HCT116 (cell line): ENCODE results near the gene HS6ST3. TPM values are rescaled to one million over a fixed set of nuclear protein-coding genes. Genes with fewer than 3 reads are reported as not detected.

Source experiments
- ATAC-seq: fragments of 200-7000 bp; cut with Tn5 transposase; 2 replicates; pipeline ENCODE4 v1.9.1; 2020; ENCODE audit warnings: mild to moderate bottlenecking, moderate library complexity
- BruUV-seq: library from RNA; stranded (reverse); fragments of 400-500 nt; replicated peaks from 2 replicates; lab custom pipeline; 2021; lab: Mats Ljungman, UMichigan
- CTCF ChIA-PET: fragments of 300-600 bp; sonication (Branson Sonifier 250); formaldehyde crosslinking; loops from one replicate; lab custom pipeline; 2021; ENCODE audit warnings: antibody characterized with exemption; lab: Charles Lee
- POLR2A ChIA-PET: fragments of 300-600, 350-600 bp; sonication (Branson Sonifier 250); formaldehyde crosslinking; loops from one replicate; lab custom pipeline; 2021; ENCODE audit warnings: antibody characterized with exemption; lab: Charles Lee
- RAD21 ChIA-PET, 2 experiments: fragments of 300-600 bp; sonication (Branson Sonifier 250); formaldehyde crosslinking; loops; one replicate each; lab custom pipeline; 2023; ENCODE audit warnings: low total read pairs in 2 of 2; ENCODE audit not compliant: uncharacterized antibody in 2 of 2, unreplicated experiment in 2 of 2, low non-redundant PET in 1 of 2; lab: Charles Lee
- DNase-seq: peaks from one replicate; pipeline ENCODE4 v3.0.0-alpha.2; 2010; ENCODE audit warnings: low read depth, low spot score
- H2AFZ ChIP-seq: fragments of 200-600 bp; shearing (Covaris generic), sonication (generic); 2 replicates; pipeline ENCODE4 v1.6.1; 2017; ENCODE audit warnings: low read depth, mixed run types, mixed read lengths, antibody characterized with exemption, low read length; ENCODE audit not compliant: poor library complexity, severe bottlenecking
- H3K27ac ChIP-seq: 2 replicates; pipeline ENCODE4 v1.5.1; 2012; ENCODE audit warnings: low read depth, low read length
- H3K27me3 ChIP-seq: fragments of 200-600 bp; sonication (generic); 2 replicates; pipeline ENCODE4 v1.6.1; 2016; ENCODE audit warnings: mixed run types, low read length, mixed read lengths; ENCODE audit not compliant: insufficient read depth
- H3K36me3 ChIP-seq, 2 experiments: fragments of 200-500 bp in 1 of 2; fragments of 200-600 bp in 1 of 2; sonication (Bioruptor generic) in 1 of 2; sonication (generic) in 1 of 2; 2 replicates each; pipeline versions ENCODE4 v1.5.1 to v1.6.1; 2014 to 2016; ENCODE audit warnings: low read length in 2 of 2, inconsistent platforms in 1 of 2, mixed read lengths in 1 of 2, mixed run types in 1 of 2; ENCODE audit not compliant: insufficient read depth in 2 of 2, control insufficient read depth in 1 of 2
- H3K4me1 ChIP-seq, 2 experiments: fragments of 200-600 bp in 1 of 2; sonication (generic) in 1 of 2; 2 replicates each; pipeline versions ENCODE4 v1.5.1 to v1.6.1; 2012 to 2017; ENCODE audit warnings: low read length in 2 of 2, inconsistent platforms in 1 of 2, mild to moderate bottlenecking in 1 of 2, mixed read lengths in 1 of 2, mixed run types in 1 of 2, moderate library complexity in 1 of 2; ENCODE audit not compliant: insufficient read depth in 2 of 2, control insufficient read depth in 1 of 2
- H3K4me2 ChIP-seq: fragments of 200-600 bp; sonication (generic); 2 replicates; pipeline ENCODE4 v1.6.1; 2017; ENCODE audit warnings: mixed run types, low read length, mixed read lengths
- H3K4me3 ChIP-seq, 2 experiments: fragments of 200-600 bp in 1 of 2; sonication (generic) in 1 of 2; replicated peaks in 1 of 2; 2 replicates each; pipeline ENCODE4 v1.5.1; 2011 to 2016; ENCODE audit warnings: low read length in 2 of 2, control low read depth in 1 of 2, low read depth in 1 of 2, mild to moderate bottlenecking in 1 of 2, mixed read lengths in 1 of 2, mixed run types in 1 of 2
- H3K79me2 ChIP-seq: fragments of 200-600 bp; sonication (generic); 2 replicates; pipeline ENCODE4 v1.6.1; 2017; ENCODE audit warnings: mild to moderate bottlenecking, mixed run types, low read length, moderate library complexity, mixed read lengths; ENCODE audit not compliant: insufficient read depth
- H3K9ac ChIP-seq: fragments of 200-600 bp; sonication (generic); 2 replicates; pipeline ENCODE4 v1.6.1; 2016; ENCODE audit warnings: low read length, mixed read lengths
- H3K9me2 ChIP-seq: fragments of 200-600 bp; sonication (generic), shearing (Covaris generic); 2 replicates; pipeline ENCODE4 v1.6.1; 2017; ENCODE audit warnings: mixed run types, mild to moderate bottlenecking, moderate library complexity; ENCODE audit not compliant: insufficient read depth
- H3K9me3 ChIP-seq, 2 experiments: fragments of 200-500 bp in 1 of 2; fragments of 200-600 bp in 1 of 2; sonication (Bioruptor generic) in 1 of 2; sonication (generic) in 1 of 2; 2 replicates each; pipeline ENCODE4 v1.6.1; 2014 to 2017; ENCODE audit warnings: low read length in 2 of 2, mixed read lengths in 2 of 2, inconsistent platforms in 1 of 2, low read depth in 1 of 2, mild to moderate bottlenecking in 1 of 2, mixed run types in 1 of 2, moderate library complexity in 1 of 2; ENCODE audit not compliant: control insufficient read depth in 1 of 2, insufficient read depth in 1 of 2
- H4K20me1 ChIP-seq: fragments of 200-600 bp; sonication (generic), shearing (Covaris generic); 2 replicates; pipeline ENCODE4 v1.6.1; 2017; ENCODE audit warnings: mixed run types, mild to moderate bottlenecking, moderate library complexity; ENCODE audit not compliant: insufficient read depth
- CBX3 ChIP-seq: IDR thresholded peaks from 2 replicates; pipeline ENCODE4 v1.6.1; 2012; ENCODE audit warnings: low read depth
- CEBPB ChIP-seq: IDR thresholded peaks from 2 replicates; pipeline ENCODE4 v1.6.1; 2012; ENCODE audit warnings: low read depth
- EGR1 ChIP-seq: IDR thresholded peaks from 2 replicates; pipeline ENCODE4 v1.6.1; 2012; ENCODE audit warnings: low read depth
- EZH2phosphoT487 ChIP-seq: fragments of 200-600 bp; IDR thresholded peaks from 2 replicates; pipeline ENCODE4 v1.6.1; 2018; ENCODE audit warnings: antibody characterized with exemption, borderline replicate concordance
- FOSL1 ChIP-seq: IDR thresholded peaks from 2 replicates; pipeline ENCODE4 v1.6.1; 2012; ENCODE audit warnings: low read depth
- POLR2AphosphoS5 ChIP-seq: IDR thresholded peaks from 2 replicates; pipeline ENCODE4 v1.6.1; 2011; ENCODE audit warnings: mild to moderate bottlenecking, low read depth, low read length, moderate library complexity
- RAD21 ChIP-seq: IDR thresholded peaks from 2 replicates; pipeline ENCODE4 v1.6.1; 2012; ENCODE audit warnings: low read depth, mild to moderate bottlenecking
- SRF ChIP-seq: IDR thresholded peaks from 2 replicates; pipeline ENCODE4 v1.6.1; 2012; ENCODE audit warnings: low read depth
- YY1 ChIP-seq: IDR thresholded peaks from 2 replicates; pipeline ENCODE4 v1.6.1; 2011; ENCODE audit warnings: low read length, low read depth, moderate library complexity, mild to moderate bottlenecking; ENCODE audit not compliant: insufficient replicate concordance; ENCODE audit errors: extremely low read depth
- ZNF274 ChIP-seq: fragments of 200-500 bp; sonication (Bioruptor generic); IDR thresholded peaks from 2 replicates; pipeline ENCODE4 v1.6.1; 2014; ENCODE audit warnings: mild to moderate bottlenecking, low read depth, low read length, inconsistent platforms
- intact Hi-C: fragments of 100-400 bp; cut with micrococcal nuclease; formaldehyde crosslinking; loops from 2 replicates; pipeline ENCODE4 v1.10.0; 2022
- total RNA-seq: library from RNA; stranded (reverse); gene quantifications from one replicate; pipeline ENCODE4 v1.2.1, GENCODE V29; 2021; ENCODE audit not compliant: unreplicated experiment
- TF ChIP-seq, protein P1 (sequence below): IDR thresholded peaks from 2 replicates; pipeline ENCODE4 v1.6.1; 2012
- TF ChIP-seq, protein P2 (sequence below), 3 experiments: fragments of 200-600 bp in 1 of 3; sonication (generic) in 1 of 3; IDR thresholded peaks in 2 of 3; conservative IDR thresholded peaks in 1 of 3; 2 replicates each; pipeline ENCODE4 v1.5.1; 2012 to 2017; ENCODE audit warnings: low read depth in 2 of 3, low read length in 2 of 3, antibody characterized with exemption in 1 of 3, borderline replicate concordance in 1 of 3, control low read depth in 1 of 3, mild to moderate bottlenecking in 1 of 3, mixed read lengths in 1 of 3, mixed run types in 1 of 3, moderate library complexity in 1 of 3; ENCODE audit not compliant: insufficient read depth in 1 of 3
- TF ChIP-seq, protein P3 (sequence below): IDR thresholded peaks from 2 replicates; pipeline ENCODE4 v1.6.1; 2011; ENCODE audit warnings: mild to moderate bottlenecking, low read length, moderate library complexity; ENCODE audit not compliant: insufficient replicate concordance; ENCODE audit errors: extremely low read depth
- TF ChIP-seq, protein P4 (sequence below): IDR thresholded peaks from 2 replicates; pipeline ENCODE4 v1.6.1; 2012; ENCODE audit warnings: low read depth

The HS6ST3 gene
- total RNA-seq, 1 experiment from 2014 or later = 0.10 TPM

DNA sequence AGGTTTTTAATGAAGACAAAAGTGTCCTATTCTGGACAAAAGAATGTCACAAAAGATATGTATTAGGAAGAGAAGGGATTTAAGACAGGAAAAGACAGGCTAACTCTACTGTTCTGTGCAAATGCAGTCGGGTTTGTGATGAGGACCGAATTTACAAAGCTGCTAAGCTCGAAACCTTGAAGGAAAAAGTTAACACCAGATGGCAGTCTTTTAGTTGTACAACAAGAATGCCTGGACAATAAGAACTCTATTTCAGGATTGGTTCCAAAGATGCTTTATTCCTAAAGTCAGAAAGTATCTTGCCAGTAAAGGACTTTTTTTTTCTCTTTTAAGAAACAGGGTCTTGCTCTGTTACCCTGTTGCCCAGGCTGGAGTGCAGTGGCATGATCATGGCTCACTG lies 51.1 kb downstream of the HS6ST3 start:
- peak; percentile 42; the same call in 1 of the 2 replicates for ATAC-seq
- ChIA-PET CTCF (interaction anchor here (0.7 to 1.5 kb wide), 8 partner anchors 9 to 826 kb away, joined by 3 to 20 read pairs (median 4); no protein-coding TSS in a partner anchor), RAD21 (interaction anchor here in 1 of 2 experiments (0.9 kb wide), 1 partner anchor 677 kb away, joined by 4 read pairs; no protein-coding TSS in a partner anchor), POLR2A (no interaction called here)
- H3K9me3 ChIP-seq = no peaks in the 10 kb centered on the region
- H3K4me3 ChIP-seq = no peak overlapping the region
- no TSS peak for BruUV-seq
- H3K36me3 ChIP-seq = no peaks in the 10 kb centered on the region
- H2AFZ ChIP-seq = no peak overlapping the region
- H3K27me3 ChIP-seq = peaks cover 5% of the 10 kb centered on the region; the same call in 1 of the 2 replicates
- no peaks in the 10 kb centered on the region for H3K9me2 ChIP-seq
- no peak for DNase-seq
- H3K4me2 ChIP-seq = no peak overlapping the region
- H4K20me1 ChIP-seq = no peaks in the 10 kb centered on the region
- intact Hi-C loops = loop anchor here (1.0 kb wide), 1 partner anchor 676 kb away; no protein-coding TSS in a partner anchor
- TF ChIP-seq CEBPB = no peak
- TF ChIP-seq EZH2phosphoT487 = no peak
- TF ChIP-seq POLR2AphosphoS5 = no peak
- TF ChIP-seq, protein P1, sequence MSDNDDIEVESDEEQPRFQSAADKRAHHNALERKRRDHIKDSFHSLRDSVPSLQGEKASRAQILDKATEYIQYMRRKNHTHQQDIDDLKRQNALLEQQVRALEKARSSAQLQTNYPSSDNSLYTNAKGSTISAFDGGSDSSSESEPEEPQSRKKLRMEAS = no peak
- TF ChIP-seq CBX3 = no peak
- peak; percentile 38; the same call in 1 of the 2 replicates for TF ChIP-seq RAD21
- no peak for TF ChIP-seq ZNF274
- TF ChIP-seq, protein P2, sequence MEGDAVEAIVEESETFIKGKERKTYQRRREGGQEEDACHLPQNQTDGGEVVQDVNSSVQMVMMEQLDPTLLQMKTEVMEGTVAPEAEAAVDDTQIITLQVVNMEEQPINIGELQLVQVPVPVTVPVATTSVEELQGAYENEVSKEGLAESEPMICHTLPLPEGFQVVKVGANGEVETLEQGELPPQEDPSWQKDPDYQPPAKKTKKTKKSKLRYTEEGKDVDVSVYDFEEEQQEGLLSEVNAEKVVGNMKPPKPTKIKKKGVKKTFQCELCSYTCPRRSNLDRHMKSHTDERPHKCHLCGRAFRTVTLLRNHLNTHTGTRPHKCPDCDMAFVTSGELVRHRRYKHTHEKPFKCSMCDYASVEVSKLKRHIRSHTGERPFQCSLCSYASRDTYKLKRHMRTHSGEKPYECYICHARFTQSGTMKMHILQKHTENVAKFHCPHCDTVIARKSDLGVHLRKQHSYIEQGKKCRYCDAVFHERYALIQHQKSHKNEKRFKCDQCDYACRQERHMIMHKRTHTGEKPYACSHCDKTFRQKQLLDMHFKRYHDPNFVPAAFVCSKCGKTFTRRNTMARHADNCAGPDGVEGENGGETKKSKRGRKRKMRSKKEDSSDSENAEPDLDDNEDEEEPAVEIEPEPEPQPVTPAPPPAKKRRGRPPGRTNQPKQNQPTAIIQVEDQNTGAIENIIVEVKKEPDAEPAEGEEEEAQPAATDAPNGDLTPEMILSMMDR (IDR thresholded peaks at IDR 0.05 in 2 of 3, conservative IDR thresholded peaks at IDR 0.05 in 1 of 3; ENCODE audit: borderline replicate concordance in 1 of 3, insufficient read depth in 1 of 3, low read depth in 2 of 3, low read length in 2 of 3) = peak in 2 of 3 experiments; percentile 28 to 30; a peak in 2 of 6 replicates
- TF ChIP-seq, protein P3, sequence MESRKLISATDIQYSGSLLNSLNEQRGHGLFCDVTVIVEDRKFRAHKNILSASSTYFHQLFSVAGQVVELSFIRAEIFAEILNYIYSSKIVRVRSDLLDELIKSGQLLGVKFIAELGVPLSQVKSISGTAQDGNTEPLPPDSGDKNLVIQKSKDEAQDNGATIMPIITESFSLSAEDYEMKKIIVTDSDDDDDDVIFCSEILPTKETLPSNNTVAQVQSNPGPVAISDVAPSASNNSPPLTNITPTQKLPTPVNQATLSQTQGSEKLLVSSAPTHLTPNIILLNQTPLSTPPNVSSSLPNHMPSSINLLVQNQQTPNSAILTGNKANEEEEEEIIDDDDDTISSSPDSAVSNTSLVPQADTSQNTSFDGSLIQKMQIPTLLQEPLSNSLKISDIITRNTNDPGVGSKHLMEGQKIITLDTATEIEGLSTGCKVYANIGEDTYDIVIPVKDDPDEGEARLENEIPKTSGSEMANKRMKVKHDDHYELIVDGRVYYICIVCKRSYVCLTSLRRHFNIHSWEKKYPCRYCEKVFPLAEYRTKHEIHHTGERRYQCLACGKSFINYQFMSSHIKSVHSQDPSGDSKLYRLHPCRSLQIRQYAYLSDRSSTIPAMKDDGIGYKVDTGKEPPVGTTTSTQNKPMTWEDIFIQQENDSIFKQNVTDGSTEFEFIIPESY = no peak
- no peak for TF ChIP-seq YY1
- no peak for TF ChIP-seq SRF
- TF ChIP-seq, protein P4, sequence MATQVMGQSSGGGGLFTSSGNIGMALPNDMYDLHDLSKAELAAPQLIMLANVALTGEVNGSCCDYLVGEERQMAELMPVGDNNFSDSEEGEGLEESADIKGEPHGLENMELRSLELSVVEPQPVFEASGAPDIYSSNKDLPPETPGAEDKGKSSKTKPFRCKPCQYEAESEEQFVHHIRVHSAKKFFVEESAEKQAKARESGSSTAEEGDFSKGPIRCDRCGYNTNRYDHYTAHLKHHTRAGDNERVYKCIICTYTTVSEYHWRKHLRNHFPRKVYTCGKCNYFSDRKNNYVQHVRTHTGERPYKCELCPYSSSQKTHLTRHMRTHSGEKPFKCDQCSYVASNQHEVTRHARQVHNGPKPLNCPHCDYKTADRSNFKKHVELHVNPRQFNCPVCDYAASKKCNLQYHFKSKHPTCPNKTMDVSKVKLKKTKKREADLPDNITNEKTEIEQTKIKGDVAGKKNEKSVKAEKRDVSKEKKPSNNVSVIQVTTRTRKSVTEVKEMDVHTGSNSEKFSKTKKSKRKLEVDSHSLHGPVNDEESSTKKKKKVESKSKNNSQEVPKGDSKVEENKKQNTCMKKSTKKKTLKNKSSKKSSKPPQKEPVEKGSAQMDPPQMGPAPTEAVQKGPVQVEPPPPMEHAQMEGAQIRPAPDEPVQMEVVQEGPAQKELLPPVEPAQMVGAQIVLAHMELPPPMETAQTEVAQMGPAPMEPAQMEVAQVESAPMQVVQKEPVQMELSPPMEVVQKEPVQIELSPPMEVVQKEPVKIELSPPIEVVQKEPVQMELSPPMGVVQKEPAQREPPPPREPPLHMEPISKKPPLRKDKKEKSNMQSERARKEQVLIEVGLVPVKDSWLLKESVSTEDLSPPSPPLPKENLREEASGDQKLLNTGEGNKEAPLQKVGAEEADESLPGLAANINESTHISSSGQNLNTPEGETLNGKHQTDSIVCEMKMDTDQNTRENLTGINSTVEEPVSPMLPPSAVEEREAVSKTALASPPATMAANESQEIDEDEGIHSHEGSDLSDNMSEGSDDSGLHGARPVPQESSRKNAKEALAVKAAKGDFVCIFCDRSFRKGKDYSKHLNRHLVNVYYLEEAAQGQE = no peak
- no peak for TF ChIP-seq FOSL1
- no peak for TF ChIP-seq EGR1
- no peaks in the 10 kb centered on the region for H3K4me1 ChIP-seq
- H3K27ac ChIP-seq = no peak overlapping the region
- H3K79me2 ChIP-seq = no peaks in the 10 kb centered on the region
- no peak overlapping the region for H3K9ac ChIP-seq
